Mesenchymal stem cell (in vitro differentiated cells and primary cell): ENCODE results near the gene SPRED2.

Source experiments
- DNase-seq: peaks from one replicate; pipeline ENCODE4 v3.0.0-alpha.2; 2013
- H2AFZ ChIP-seq: one replicate; pipeline ENCODE4 v1.6.1; 2013; ENCODE audit warnings: low read depth, mild to moderate bottlenecking, control low read depth, inconsistent platforms, low read length, moderate library complexity
- H2AK5ac ChIP-seq: 2 replicates; pipeline ENCODE4 v1.6.1; 2013; ENCODE audit warnings: low read length, moderate library complexity, mild to moderate bottlenecking, inconsistent platforms; ENCODE audit not compliant: severe bottlenecking
- H2BK120ac ChIP-seq: one replicate; pipeline ENCODE4 v1.6.1; 2013; ENCODE audit warnings: low read depth, mild to moderate bottlenecking, inconsistent platforms, low read length, moderate library complexity
- H2BK12ac ChIP-seq, 2 experiments: one replicate each; pipeline ENCODE4 v1.6.1; 2013; ENCODE audit warnings: inconsistent platforms in 2 of 2, low read length in 2 of 2, mild to moderate bottlenecking in 2 of 2, moderate library complexity in 2 of 2, control low read depth in 1 of 2
- H2BK15ac ChIP-seq: one replicate; pipeline ENCODE4 v1.6.1; 2013; ENCODE audit warnings: mild to moderate bottlenecking, low read depth, inconsistent platforms; ENCODE audit not compliant: poor library complexity, severe bottlenecking
- H2BK5ac ChIP-seq: 2 replicates; pipeline ENCODE4 v1.6.1; 2013; ENCODE audit warnings: low read depth, mild to moderate bottlenecking, low read length, control low read depth, inconsistent platforms; ENCODE audit not compliant: poor library complexity, severe bottlenecking
- H3K14ac ChIP-seq, 2 experiments: one replicate each; pipeline ENCODE4 v1.6.1; 2013; ENCODE audit warnings: inconsistent platforms in 2 of 2, low read length in 2 of 2, control low read depth in 1 of 2, mild to moderate bottlenecking in 1 of 2, moderate library complexity in 1 of 2
- H3K18ac ChIP-seq, 2 experiments: one replicate each; pipeline ENCODE4 v1.6.1; 2013; ENCODE audit warnings: inconsistent platforms in 2 of 2, low read length in 2 of 2, control low read depth in 1 of 2, low read depth in 1 of 2, mild to moderate bottlenecking in 1 of 2
- H3K23ac ChIP-seq, 2 experiments: one replicate each; pipeline ENCODE4 v1.6.1; 2013; ENCODE audit warnings: inconsistent platforms in 2 of 2, low read length in 2 of 2, mild to moderate bottlenecking in 2 of 2, moderate library complexity in 2 of 2, control low read depth in 1 of 2
- H3K27ac ChIP-seq: 2 replicates; pipeline ENCODE4 v1.5.1; 2013; ENCODE audit warnings: mild to moderate bottlenecking, moderate library complexity, low read length, control low read depth, inconsistent platforms; ENCODE audit not compliant: poor library complexity, severe bottlenecking
- H3K27me3 ChIP-seq, 2 experiments: 2 replicates each; pipeline versions ENCODE4 v1.6.1 to v1.7.0; 2013; ENCODE audit warnings: low read length in 2 of 2, mild to moderate bottlenecking in 2 of 2, moderate library complexity in 2 of 2, control low read depth in 1 of 2, inconsistent platforms in 1 of 2; ENCODE audit not compliant: control insufficient read depth in 1 of 2, insufficient read depth in 1 of 2
- H3K36me3 ChIP-seq, 2 experiments: 2 replicates each; pipeline versions ENCODE4 v1.6.1 to v1.7.0; 2013; ENCODE audit warnings: low read length in 2 of 2, control low read depth in 1 of 2, inconsistent platforms in 1 of 2, low read depth in 1 of 2, mild to moderate bottlenecking in 1 of 2; ENCODE audit not compliant: insufficient read depth in 2 of 2, control insufficient read depth in 1 of 2
- H3K4ac ChIP-seq, 2 experiments: one replicate each; pipeline ENCODE4 v1.6.1; 2013; ENCODE audit warnings: inconsistent platforms in 2 of 2, low read length in 2 of 2, mild to moderate bottlenecking in 2 of 2, moderate library complexity in 2 of 2, control low read depth in 1 of 2, low read depth in 1 of 2
- H3K4me1 ChIP-seq: 2 replicates; pipeline ENCODE4 v1.6.1; 2013; ENCODE audit warnings: low read depth, low read length, control low read depth; ENCODE audit not compliant: control insufficient read depth, insufficient read depth
- H3K4me2 ChIP-seq: 2 replicates; pipeline ENCODE4 v1.6.1; 2013; ENCODE audit warnings: low read length, mild to moderate bottlenecking, inconsistent platforms; ENCODE audit not compliant: poor library complexity, severe bottlenecking
- H3K4me3 ChIP-seq, 2 experiments: 2 replicates each; pipeline versions ENCODE4 v1.5.1 to v1.7.0; 2013; ENCODE audit warnings: low read length in 2 of 2, mild to moderate bottlenecking in 2 of 2, control low read depth in 1 of 2, low read depth in 1 of 2; ENCODE audit not compliant: insufficient read depth in 1 of 2
- H3K79me1 ChIP-seq: replicated peaks from 2 replicates; pipeline ENCODE4 v1.6.1; 2013; ENCODE audit warnings: mild to moderate bottlenecking, control low read depth, low read length, inconsistent platforms; ENCODE audit not compliant: poor library complexity, severe bottlenecking
- H3K9ac ChIP-seq: 2 replicates; pipeline ENCODE4 v1.7.0; 2013; ENCODE audit warnings: mild to moderate bottlenecking, low read length, moderate library complexity
- H3K9me3 ChIP-seq: 2 replicates; pipeline ENCODE4 v1.7.0; 2013; ENCODE audit warnings: mild to moderate bottlenecking, low read length; ENCODE audit not compliant: control insufficient read depth
- H4K8ac ChIP-seq: one replicate; pipeline ENCODE4 v1.6.1; 2013; ENCODE audit warnings: inconsistent platforms, mild to moderate bottlenecking, low read length, moderate library complexity
- H4K91ac ChIP-seq: one replicate; pipeline ENCODE4 v1.6.1; 2013; ENCODE audit warnings: mild to moderate bottlenecking, low read length, inconsistent platforms
- WGBS: methylation state at CpG from one replicate; pipeline ENCODE4 v1.1.7; 2013; ENCODE audit warnings: mixed read lengths; 5-methylcytosine and 5-hydroxymethylcytosine counted together

Gene SPRED2

DNA sequence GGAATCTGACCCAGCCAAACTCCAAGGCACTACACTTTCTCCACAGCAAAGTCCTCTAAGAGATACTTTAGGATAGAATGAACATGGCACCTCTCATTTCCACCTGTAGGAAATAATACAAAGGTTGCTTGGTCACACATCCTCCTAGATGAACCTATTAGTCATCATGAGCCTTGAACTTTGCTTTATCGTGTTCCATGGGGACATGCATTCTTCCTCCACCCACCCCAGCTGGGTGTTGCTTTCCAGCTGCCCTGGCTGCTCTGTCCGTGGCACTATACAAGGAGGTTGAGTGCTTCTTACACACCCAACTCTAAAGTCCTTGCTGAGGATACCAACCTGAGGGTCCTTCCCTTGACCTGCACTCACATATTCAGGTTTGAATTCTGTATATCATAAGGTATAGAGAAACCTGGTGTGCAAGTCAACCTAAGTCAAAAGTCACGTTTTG, 52.7 kb downstream of the SPRED2 start:
- no peak for DNase-seq
- no peak overlapping the region for H2BK15ac ChIP-seq
- H3K18ac ChIP-seq: no peak overlapping the region
- no peak overlapping the region for H3K4ac ChIP-seq
- H3K36me3 ChIP-seq: peaks cover 4 to 18% of the 10 kb centered on the region in 2 experiments
- H4K8ac ChIP-seq: no peak overlapping the region
- H2BK12ac ChIP-seq: no peak overlapping the region
- no peaks in the 10 kb centered on the region for H3K27me3 ChIP-seq
- H3K4me1 ChIP-seq: peaks cover 40% of the 10 kb centered on the region
- H2BK120ac ChIP-seq: no peak overlapping the region
- no peak overlapping the region for H3K4me2 ChIP-seq
- WGBS: 99% methylated on average over 3 of the region's 3 CpGs
- H3K14ac ChIP-seq: no peak overlapping the region
- H3K27ac ChIP-seq: peak overlapping the region; percentile 44
- H3K23ac ChIP-seq: no peak overlapping the region
- H3K79me1 ChIP-seq: peaks cover 24% of the 10 kb centered on the region
- no peak overlapping the region for H3K9ac ChIP-seq
- no peak overlapping the region for H4K91ac ChIP-seq
- no peak overlapping the region for H3K4me3 ChIP-seq
- H2BK5ac ChIP-seq: no peak overlapping the region
- peak overlapping the region; percentile 76 for H2AK5ac ChIP-seq
- no peak overlapping the region for H2AFZ ChIP-seq
- H3K9me3 ChIP-seq: no peaks in the 10 kb centered on the region

DNA sequence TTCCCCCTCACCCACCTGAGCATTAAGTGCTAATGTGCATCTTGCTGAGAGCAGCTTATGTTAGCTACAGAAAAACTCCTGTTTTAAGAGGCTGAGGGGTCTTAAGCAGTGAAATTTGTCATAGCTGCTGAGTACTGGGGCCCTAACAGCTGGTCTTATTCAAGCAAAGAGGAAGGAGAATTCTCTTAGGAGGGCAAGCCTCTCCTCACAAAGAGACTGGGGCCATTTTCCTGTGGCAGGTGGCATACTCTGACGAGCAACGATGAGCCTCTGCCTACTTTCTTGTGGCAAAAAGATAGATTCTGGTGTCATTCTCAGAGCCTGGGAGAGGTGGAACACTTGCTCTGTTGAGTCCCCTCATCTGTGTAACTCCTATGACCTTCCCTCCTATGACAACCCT, 53.2 kb downstream of the SPRED2 start:
- Histone ChIP-seq H3K36me3 (peaks cover 4 to 20% of the 10 kb centered on the region in 2 experiments), H2BK15ac (peak overlapping the region; percentile 52), H2BK12ac (no peak overlapping the region), H3K23ac (no peak overlapping the region), H3K27ac (no peak overlapping the region), H3K4me2 (no peak overlapping the region), H2BK120ac (no peak overlapping the region), H3K79me1 (peaks cover 25% of the 10 kb centered on the region), H3K9me3 (no peaks in the 10 kb centered on the region), H3K4me1 (peaks cover 38% of the 10 kb centered on the region), H4K91ac (no peak overlapping the region), H3K4me3 (no peak overlapping the region), H3K27me3 (no peaks in the 10 kb centered on the region), H2AFZ (no peak overlapping the region), H4K8ac (no peak overlapping the region), H3K9ac (no peak overlapping the region), H2BK5ac (no peak overlapping the region), H3K4ac (peak overlapping the region in 1 of 2 experiments; percentile 54), H3K18ac (no peak overlapping the region), H3K14ac (no peak overlapping the region), H2AK5ac (no peak overlapping the region)
- 90% methylated on average over 2 of the region's 2 CpGs for WGBS
- no peak for DNase-seq

DNA sequence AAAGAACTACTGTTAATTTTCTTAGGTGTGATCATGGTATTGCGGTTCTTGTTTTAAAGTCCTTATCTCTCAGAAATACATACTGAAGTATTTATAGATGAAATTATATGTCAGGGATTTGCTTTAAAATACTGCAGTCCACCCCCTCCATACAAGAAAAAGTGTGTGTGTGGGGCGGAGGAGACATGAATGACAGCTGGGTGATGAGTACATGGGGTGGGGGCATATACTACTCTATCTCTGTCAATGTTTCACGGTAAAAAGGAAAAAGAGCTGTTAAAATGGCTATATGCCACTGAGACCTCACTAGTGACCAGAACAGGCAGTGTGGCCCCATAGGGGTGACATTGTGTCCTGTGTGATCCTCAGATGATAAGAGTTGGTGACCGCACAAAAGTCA, 54.1 kb downstream of the SPRED2 start:
- no peak overlapping the region for H2AFZ ChIP-seq
- H3K23ac ChIP-seq: no peak overlapping the region
- H3K36me3 ChIP-seq: peaks cover 4 to 22% of the 10 kb centered on the region in 2 experiments
- H3K79me1 ChIP-seq: peaks cover 25% of the 10 kb centered on the region
- no peaks in the 10 kb centered on the region for H3K9me3 ChIP-seq
- peak overlapping the region in 1 of 2 experiments; percentile 85 for H2BK12ac ChIP-seq
- no peak overlapping the region for H4K91ac ChIP-seq
- H3K4me2 ChIP-seq: no peak overlapping the region
- H2AK5ac ChIP-seq: no peak overlapping the region
- no peak overlapping the region for H4K8ac ChIP-seq
- no peak overlapping the region for H2BK5ac ChIP-seq
- H3K4ac ChIP-seq: peak overlapping the region in 1 of 2 experiments; percentile 49
- H2BK15ac ChIP-seq: no peak overlapping the region
- no peak overlapping the region for H3K14ac ChIP-seq
- no peak overlapping the region for H3K27ac ChIP-seq
- H2BK120ac ChIP-seq: no peak overlapping the region
- no peak overlapping the region for H3K4me3 ChIP-seq
- peak overlapping the region; percentile 7 to 81 for H3K18ac ChIP-seq
- 97% methylated on average over 3 of the region's 4 CpGs for WGBS
- no peak overlapping the region for H3K9ac ChIP-seq
- H3K27me3 ChIP-seq: no peaks in the 10 kb centered on the region
- no peak for DNase-seq
- H3K4me1 ChIP-seq: peaks cover 31% of the 10 kb centered on the region

DNA sequence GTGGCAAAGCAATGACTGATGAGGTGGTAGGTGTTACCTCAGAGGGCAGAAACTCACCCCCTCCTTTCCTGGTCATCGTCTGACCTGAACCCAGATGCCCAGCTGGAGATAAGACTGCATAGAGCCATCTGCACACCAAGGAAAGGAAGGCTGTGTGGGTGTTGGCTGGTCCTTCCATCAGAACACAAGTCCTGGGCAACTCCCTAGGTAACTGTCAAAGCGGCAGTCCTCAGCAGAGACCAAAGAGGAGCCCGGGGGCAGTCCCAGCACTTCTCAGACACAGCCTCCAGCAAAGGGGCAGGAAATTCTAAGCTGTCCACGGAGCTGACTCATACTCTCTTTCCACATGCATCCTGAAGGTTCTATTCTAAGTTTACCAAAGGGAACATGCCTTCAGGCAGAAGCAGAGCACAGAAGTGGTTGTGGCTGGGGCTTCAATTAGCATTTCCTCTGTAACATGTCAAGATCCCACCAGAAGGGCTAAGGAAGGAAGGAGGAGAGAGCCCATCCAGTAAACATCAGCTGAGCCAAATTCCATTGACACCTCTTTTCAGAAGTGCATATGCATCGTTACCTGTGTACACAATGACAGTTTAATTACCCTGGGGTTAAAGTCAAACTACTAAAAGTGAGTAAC, 54.7 kb downstream of the SPRED2 start:
- no peak overlapping the region for H3K4me2 ChIP-seq
- peak overlapping the region in 1 of 2 experiments; percentile 76 for H3K4ac ChIP-seq
- H3K4me1 ChIP-seq: peaks cover 26% of the 10 kb centered on the region
- H3K27me3 ChIP-seq: no peaks in the 10 kb centered on the region
- H3K36me3 ChIP-seq: peaks cover 4 to 26% of the 10 kb centered on the region in 2 experiments
- 0% methylated on average over 3 of the region's 5 CpGs for WGBS
- H3K9ac ChIP-seq: no peak overlapping the region
- no peak overlapping the region for H2AFZ ChIP-seq
- H2AK5ac ChIP-seq: peak overlapping the region; percentile 66
- no peak overlapping the region for H2BK15ac ChIP-seq
- DNase-seq: peak; percentile 96
- no peak overlapping the region for H3K23ac ChIP-seq
- peak overlapping the region; percentile 47 to 52 for H3K18ac ChIP-seq
- no peaks in the 10 kb centered on the region for H3K9me3 ChIP-seq
- peak overlapping the region; percentile 54 for H4K8ac ChIP-seq
- peak overlapping the region; percentile 36 for H4K91ac ChIP-seq
- peak overlapping the region; percentile 9 for H3K27ac ChIP-seq
- no peak overlapping the region for H3K4me3 ChIP-seq
- H3K14ac ChIP-seq: peak overlapping the region in 1 of 2 experiments; percentile 26
- no peak overlapping the region for H2BK5ac ChIP-seq
- no peak overlapping the region for H2BK120ac ChIP-seq
- H2BK12ac ChIP-seq: peak overlapping the region; percentile 12 to 46
- H3K79me1 ChIP-seq: peaks cover 26% of the 10 kb centered on the region
